Stimulated activated naive CD8-positive, alpha-beta T cell treated with anti-CD3 and anti-CD28 coated beads, Interleukin-15, Interleukin-2, amounts not matched to agents 100 U/mL and 50 U/mL, for 24 hours (primary cell): ENCODE measurements around the gene MFSD11.
"Not testable (repeated sequence)": the region's sequence is repeated elsewhere in the genome, so short reads cannot be mapped to it uniquely, and the experiment has no call there.

Experiments used
- ATAC-seq: fragments of 150-1000 bp; cut with Tn5 transposase; one replicate; pipeline ENCODE4 v1.10.0; 2021
- DNase-seq: peaks from one replicate; pipeline ENCODE4 v3.0.0; 2021

Gene MFSD11

DNA sequence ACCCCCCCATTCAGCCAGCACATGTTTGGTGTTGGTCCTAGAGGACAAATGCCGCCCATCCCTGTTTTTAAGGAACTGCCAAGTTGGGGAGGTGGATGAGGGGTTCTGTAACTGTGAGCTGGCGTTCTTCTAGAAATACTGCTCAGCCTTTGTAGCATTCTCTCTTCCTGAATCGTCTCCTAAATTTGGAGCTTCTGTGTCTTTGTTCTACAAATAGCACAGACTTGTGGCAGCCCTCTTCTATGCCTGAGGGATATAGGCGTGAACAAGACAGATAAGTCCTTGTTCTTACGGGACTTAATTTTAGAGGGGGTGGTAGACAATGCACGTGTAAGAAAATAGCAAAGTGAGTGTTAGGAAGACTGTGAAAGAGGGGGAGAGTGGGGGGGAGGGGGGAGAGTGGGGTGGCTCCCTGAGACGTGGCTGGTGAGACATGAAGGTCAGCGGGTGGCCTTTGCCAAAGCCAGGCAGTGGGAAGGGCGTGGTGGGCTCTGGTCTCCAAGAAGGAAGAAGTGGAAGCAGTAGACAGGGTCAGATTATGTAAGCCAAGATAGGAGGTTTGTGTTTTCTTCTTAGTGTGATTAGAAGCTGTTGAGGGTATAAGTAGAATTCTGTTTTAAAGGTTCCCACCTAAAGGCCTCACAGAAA lies 9.9 kb downstream of the MFSD11 start:
- DNase-seq: no peak
- no peak for ATAC-seq

DNA sequence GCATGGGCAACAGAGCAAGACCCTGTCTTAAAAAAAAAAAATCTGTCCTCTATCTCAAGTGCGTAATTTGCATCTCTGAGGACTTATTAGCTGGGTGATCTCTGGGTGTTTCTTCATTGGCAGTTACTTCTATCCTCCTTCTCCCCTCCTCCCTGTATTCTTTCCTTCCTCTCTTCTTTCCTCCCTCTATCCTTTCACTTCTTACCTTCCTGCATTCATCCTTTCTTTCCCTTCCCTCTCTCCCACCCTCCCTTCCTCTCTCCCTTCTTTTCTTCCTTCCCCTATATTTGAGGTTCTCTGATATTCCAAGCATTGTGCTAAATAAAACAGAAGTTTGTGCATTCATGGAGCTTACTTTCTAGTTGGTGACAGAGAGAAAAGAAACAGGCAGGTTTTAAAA lies 10.7 kb downstream of the MFSD11 start:
- no peak for ATAC-seq
- DNase-seq: no peak

DNA sequence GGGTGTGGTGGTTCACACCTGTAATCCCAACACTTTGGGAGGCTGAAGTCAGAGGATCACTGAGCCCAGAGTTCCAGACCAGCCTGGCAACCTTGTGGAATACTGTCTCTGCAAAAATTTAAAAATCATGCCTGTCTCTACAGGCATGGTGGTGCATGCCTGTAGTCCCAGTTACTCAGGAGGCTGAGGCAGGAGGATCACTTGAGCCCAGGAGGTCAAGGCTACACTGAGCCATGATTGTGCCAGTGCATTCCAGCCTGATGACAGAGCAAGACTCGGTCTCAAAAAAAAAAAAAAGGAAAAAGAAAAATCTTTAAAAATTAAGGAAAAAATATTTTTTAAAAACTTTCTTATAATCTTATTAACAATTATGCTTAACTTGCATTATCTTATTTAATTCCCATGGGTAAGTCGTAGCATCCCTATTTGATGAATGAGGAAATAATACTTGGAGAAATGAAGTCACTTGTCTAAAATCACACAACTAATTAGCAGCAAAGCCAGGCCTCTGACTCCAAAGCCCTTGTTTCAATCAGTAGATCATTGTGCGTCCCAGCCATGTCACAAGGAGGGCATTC lies 13.6 kb downstream of the MFSD11 start:
- ATAC-seq (no peak), DNase-seq (no peak)

DNA sequence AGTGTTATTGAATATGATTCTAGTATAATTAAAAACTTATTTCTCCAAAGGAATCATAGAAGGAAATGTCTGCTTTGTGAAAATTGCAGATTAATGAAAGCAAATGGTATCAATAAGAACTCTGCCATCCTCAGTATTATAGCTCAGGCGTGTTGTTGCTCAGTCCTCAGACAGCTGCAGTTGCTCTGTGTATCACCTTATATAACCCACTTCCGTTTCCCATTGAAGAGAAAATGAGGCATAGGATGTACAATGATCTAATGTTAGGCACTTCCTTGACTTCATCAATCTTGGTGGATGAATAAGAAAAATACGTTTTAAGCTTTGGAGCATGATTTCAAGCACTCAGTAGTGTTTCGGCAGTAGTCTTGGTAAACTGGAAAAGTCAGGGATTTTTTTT lies 14.1 kb downstream of the MFSD11 start:
- ATAC-seq: no peak
- DNase-seq: no peak

DNA sequence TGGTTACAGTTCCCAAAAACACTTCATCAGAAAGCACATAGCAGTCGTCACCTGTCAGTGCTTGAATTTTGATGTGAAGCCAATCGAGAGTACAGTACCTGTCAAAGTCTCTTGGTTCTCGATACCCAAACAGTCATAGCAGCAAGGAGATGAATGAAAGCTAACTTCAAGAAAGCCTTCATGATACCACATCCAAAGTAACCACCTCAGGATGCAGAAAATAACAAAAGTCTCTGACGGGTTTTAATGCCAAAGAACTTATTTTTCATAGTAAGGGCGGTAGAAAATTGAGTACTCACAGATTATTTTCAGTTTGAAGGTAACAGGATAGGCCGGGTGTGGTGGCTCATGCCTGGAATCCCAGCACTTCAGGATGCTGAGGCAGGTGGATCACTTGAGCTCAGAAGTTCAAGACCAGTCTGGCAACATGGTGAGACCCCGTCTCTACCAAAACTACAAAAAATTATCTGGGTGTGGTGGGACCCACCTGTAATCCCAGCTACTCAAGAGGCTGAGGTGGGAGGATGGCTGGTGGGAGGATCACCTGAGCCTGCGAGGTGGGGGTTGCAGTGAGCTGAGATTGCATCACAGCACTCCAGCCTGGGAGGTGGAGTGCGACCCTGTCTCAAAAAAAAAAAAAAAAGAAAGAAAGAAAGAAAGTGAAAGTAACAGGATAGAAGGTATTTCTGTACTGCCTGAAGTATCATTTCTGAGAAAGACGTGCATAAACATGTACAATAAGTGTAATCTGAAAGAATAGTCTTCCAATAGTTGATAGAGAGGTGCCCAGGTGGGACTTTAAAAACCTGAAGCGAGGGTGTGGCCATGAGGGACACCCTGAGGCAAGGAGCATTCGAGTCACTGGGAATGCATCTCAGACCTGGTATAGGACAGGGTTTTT lies 15.4 kb downstream of the MFSD11 start:
- DNase-seq (no peak), ATAC-seq (peak; percentile 14)

DNA sequence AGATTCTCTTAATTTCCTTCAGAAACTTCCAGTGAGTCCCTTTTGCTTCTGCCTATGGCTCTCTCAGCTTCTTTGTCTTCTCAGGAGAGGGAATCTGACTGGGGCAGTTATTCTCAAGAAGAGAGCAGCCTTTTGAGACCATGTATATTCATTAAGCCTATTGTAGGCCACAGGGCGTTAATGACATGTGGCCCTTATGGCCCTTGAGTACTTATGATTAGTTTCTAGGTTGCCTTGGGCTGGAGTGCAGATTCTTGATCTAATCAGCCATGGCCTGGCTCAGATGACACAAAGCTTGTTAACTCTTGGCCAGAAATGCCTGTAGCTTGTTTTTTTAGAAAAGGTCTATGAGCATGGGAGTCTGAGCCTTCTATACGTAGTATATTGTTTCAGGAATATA lies 17.4 kb downstream of the MFSD11 start:
- DNase-seq: no peak
- no peak for ATAC-seq

- DNase-seq (no peak), ATAC-seq (no peak)
Observed at GRCh38 chr17:76757256-76757655, 19.3 kb downstream of the MFSD11 start.

- no peak for ATAC-seq
- DNase-seq: no peak
Observed at GRCh38 chr17:76758570-76758969, 20.7 kb downstream of the MFSD11 start.

- ATAC-seq (peak; percentile 100), DNase-seq (peak; percentile 48)
Observed at GRCh38 chr17:76772842-76773525, 35.1 kb downstream of the MFSD11 start.

DNA sequence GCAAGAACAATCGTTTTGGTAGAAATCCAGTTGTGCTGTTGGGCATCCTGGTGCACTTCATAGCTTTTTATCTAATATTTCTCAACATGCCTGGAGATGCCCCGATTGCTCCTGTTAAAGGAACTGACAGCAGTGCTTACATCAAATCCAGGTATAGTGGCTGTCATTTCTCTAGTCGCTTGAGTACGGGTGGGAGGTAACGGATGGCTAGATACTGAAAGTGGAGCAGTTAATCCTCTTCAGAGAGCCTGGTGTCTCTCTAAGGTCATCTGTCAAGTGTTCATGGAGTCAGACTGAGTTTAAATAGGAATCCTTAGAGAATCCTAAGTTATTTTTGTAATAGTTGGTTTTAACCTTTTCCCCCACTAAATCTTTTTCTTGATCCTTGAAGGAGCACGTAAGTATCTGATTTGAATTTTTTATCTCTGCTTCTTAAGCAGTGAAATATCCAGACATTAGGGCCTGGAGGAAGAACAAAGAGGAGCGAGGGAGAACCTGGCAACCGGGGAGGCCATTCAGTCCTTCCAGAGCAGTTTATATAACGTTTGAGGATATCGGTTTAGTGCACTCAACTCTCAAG lies 37.2 kb downstream of the MFSD11 start:
- ATAC-seq: no peak
- no peak for DNase-seq

GRCh38 chr17:76781056-76781982 lies 43.4 kb downstream of the MFSD11 start:
- ATAC-seq (no peak), DNase-seq (no peak)

GRCh38 chr17:76783146-76783545 lies 45.2 kb downstream of the MFSD11 start:
- ATAC-seq (no peak), DNase-seq (no peak)

GRCh38 chr17:76784926-76785325 lies 47.0 kb downstream of the MFSD11 start:
- no peak for ATAC-seq
- DNase-seq: no peak

DNA sequence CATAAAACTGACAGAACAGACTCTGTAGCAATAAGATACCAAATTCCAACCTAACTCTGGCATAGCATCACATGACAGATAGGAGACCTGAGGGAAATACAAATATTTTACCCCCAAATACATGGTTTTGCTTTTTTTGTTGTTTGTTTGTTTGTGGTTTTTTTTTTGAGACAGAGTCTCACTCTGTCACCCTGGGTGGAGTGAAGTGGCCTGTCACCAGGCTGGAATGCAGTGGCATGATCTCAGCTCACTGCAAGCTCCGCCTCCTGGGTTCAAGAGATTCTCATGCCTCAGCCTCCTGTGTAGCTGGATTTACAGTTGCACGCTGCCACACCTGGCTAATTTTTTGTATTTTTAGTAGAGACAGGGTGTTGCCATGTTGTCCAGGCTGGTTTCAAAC lies 49.9 kb downstream of the MFSD11 start:
- DNase-seq, ATAC-seq: not testable (repeated sequence)

- no peak for ATAC-seq
- DNase-seq: no peak
Observed at GRCh38 chr17:76789235-76789788, 51.4 kb downstream of the MFSD11 start.

DNA sequence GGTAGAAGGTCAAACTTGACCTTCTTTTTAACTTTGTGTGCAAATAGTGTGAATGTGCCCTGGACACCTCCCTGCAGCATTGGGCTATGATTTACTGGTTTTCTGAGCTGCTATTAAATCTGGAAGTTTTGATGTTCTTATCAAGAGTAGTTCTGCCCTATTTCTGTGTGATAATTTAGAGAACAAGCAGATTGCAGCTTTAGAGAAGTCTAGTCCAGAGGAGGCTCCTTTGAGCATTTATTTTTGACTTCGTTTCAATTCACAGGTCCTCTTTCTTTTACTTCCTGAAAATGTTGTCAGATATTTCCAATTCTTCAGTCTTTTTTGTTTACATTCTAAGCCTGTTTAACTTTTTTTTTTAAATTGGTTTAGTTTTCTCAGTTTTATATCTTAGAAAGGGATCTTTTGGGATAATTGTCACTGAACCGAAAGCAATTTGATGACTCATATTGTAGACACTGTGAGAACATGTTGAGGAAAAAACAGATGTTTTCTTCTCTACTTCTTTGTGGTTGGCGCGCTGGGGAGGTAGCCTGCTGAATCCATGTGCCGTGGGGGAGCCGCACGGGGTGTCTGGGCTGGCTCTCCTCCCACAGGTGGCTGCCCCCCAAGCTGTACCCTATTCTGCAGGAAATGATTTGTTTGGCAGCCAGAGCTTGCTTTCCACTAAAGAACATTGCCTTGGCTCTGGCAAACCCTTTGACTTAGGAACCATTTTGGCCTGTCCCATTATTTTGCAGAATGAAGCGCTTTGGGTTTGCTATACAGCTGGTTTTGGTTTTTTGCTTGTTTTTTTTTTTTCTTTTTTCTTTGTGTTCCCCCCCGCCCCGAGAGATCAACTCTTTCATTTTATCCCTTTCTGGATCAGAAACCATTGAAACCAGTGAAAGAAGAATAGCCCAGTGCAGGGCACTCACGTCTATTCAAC lies 53.4 kb downstream of the MFSD11 start:
- DNase-seq: peak; percentile 45
- peak; percentile 69 for ATAC-seq

- DNase-seq: no peak
- no peak for ATAC-seq
Observed at GRCh38 chr17:76792348-76792747, 54.4 kb downstream of the MFSD11 start.

DNA sequence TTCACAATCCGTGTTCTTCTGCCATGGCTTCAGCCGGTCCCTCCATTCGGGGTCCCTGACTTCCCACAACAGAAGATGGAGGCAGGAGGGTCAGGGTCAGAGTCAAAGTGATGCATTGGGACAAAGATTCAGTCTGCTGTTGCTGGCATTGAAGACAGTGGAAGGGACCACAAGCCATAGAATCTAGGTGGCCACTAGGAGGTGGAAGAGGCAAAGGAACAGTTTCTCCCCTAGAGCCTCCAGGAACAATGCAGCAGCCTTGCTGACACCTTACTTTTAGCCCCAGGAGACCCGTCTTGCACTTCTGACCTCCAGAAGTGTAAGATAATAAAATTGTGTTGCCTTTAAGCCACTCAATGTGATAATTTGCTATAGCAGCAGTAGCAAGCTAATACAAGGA lies 55.9 kb downstream of the MFSD11 start:
- ATAC-seq: no peak
- DNase-seq: peak; percentile 6

GRCh38 chr17:76796081-76796480 lies 58.2 kb downstream of the MFSD11 start:
- DNase-seq: no peak
- ATAC-seq: no peak
